ENCODE measurements around the gene GAS7. TPM values are rescaled to one million over a fixed set of nuclear protein-coding genes. Genes with fewer than 3 reads are reported as not detected.
A peak's percentile ranks its signal among the peaks of the same experiment; 100 is the strongest.

GAS7 gene
- total RNA-seq, 1 donor from 2014 or later: 8.5 TPM

GRCh38 chr17:9895923-9896322 is 302.5 kb downstream of the GAS7 start:
- DNase-seq (ENCODE audit: low read depth): no peak
- Mint-ChIP-seq H3K4me1 (ENCODE audit: low read depth, unreplicated experiment) (peaks cover 10% of the 10 kb centered on the region), H3K27ac (ENCODE audit: unreplicated experiment) (no peak overlapping the region), H3K27me3 (ENCODE audit: low read depth, unreplicated experiment) (peaks cover 24% of the 10 kb centered on the region), H3K4me3 (ENCODE audit: unreplicated experiment) (no peak overlapping the region), H3K9me3 (ENCODE audit: unreplicated experiment) (peaks cover 3% of the 10 kb centered on the region), H3K36me3 (ENCODE audit: low read depth, unreplicated experiment) (no peaks in the 10 kb centered on the region)
- no peak for TF ChIP-seq EZH2 (IDR thresholded peaks at IDR 0.05; ENCODE audit: insufficient read depth, low read length)
- TF ChIP-seq, protein P1, sequence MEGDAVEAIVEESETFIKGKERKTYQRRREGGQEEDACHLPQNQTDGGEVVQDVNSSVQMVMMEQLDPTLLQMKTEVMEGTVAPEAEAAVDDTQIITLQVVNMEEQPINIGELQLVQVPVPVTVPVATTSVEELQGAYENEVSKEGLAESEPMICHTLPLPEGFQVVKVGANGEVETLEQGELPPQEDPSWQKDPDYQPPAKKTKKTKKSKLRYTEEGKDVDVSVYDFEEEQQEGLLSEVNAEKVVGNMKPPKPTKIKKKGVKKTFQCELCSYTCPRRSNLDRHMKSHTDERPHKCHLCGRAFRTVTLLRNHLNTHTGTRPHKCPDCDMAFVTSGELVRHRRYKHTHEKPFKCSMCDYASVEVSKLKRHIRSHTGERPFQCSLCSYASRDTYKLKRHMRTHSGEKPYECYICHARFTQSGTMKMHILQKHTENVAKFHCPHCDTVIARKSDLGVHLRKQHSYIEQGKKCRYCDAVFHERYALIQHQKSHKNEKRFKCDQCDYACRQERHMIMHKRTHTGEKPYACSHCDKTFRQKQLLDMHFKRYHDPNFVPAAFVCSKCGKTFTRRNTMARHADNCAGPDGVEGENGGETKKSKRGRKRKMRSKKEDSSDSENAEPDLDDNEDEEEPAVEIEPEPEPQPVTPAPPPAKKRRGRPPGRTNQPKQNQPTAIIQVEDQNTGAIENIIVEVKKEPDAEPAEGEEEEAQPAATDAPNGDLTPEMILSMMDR (IDR thresholded peaks at IDR 0.05; ENCODE audit: insufficient read depth, low read depth, low read length): no peak
- no peak for FAIRE-seq
- Histone ChIP-seq H3K79me2 (ENCODE audit: insufficient read depth, low read length) (no peaks in the 10 kb centered on the region), H3K4me3 (ENCODE audit: insufficient read depth, low read depth, low read length) (no peak overlapping the region), H2AFZ (ENCODE audit: low read depth, low read length) (no peak overlapping the region), H3K36me3 (ENCODE audit: insufficient read depth, low read length) (no peaks in the 10 kb centered on the region), H3K9me3 (ENCODE audit: insufficient read depth, low read depth, low read length) (no peaks in the 10 kb centered on the region), H3K27ac (ENCODE audit: low read depth, low read length) (no peak overlapping the region), H3K4me2 (ENCODE audit: low read length) (no peak overlapping the region), H3K9ac (ENCODE audit: low read length) (no peak overlapping the region), H4K20me1 (ENCODE audit: insufficient read depth, low read length) (no peaks in the 10 kb centered on the region), H3K27me3 (ENCODE audit: insufficient read depth, low read length) (no peaks in the 10 kb centered on the region), H3K4me1 (ENCODE audit: insufficient read depth, low read length) (peaks cover 10% of the 10 kb centered on the region)

DNA sequence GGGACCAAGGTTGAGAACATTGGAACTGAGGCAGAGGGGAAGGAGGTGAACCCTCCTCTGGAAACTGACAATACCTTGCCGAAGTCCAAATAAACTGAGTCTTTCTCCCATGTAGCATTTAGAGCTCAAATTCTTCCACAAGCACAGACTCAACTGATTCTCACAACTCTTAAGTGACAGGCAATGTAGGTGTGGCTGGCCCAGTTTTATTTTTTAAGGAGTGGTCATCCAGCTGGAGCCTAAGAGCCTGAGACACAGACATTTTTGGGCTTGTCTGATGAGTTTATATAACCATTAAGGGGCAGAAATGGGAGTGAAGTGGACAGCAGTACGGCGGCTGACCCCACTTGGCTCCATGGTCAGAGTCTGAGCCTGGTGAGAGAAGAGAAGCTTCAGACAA is 304.2 kb downstream of the GAS7 start:
- H3K4me2 ChIP-seq (ENCODE audit: low read length): no peak overlapping the region
- no peak overlapping the region for H3K4me3 Mint-ChIP-seq (ENCODE audit: unreplicated experiment)
- no peaks in the 10 kb centered on the region for H3K27me3 ChIP-seq (ENCODE audit: insufficient read depth, low read length)
- H3K4me1 ChIP-seq (ENCODE audit: insufficient read depth, low read length): no peaks in the 10 kb centered on the region
- no peak for TF ChIP-seq EZH2 (IDR thresholded peaks at IDR 0.05; ENCODE audit: insufficient read depth, low read length)
- TF ChIP-seq, protein P1 (IDR thresholded peaks at IDR 0.05; ENCODE audit: insufficient read depth, low read depth, low read length): no peak
- no peaks in the 10 kb centered on the region for H3K36me3 Mint-ChIP-seq (ENCODE audit: low read depth, unreplicated experiment)
- no peaks in the 10 kb centered on the region for H3K4me1 Mint-ChIP-seq (ENCODE audit: low read depth, unreplicated experiment)
- no peak overlapping the region for H3K27ac Mint-ChIP-seq (ENCODE audit: unreplicated experiment)
- H2AFZ ChIP-seq (ENCODE audit: low read depth, low read length): no peak overlapping the region
- H3K9me3 Mint-ChIP-seq (ENCODE audit: unreplicated experiment): peaks cover 3% of the 10 kb centered on the region
- no peaks in the 10 kb centered on the region for H3K79me2 ChIP-seq (ENCODE audit: insufficient read depth, low read length)
- DNase-seq (ENCODE audit: low read depth) (no peak), FAIRE-seq (no peak)
- H3K4me3 ChIP-seq (ENCODE audit: insufficient read depth, low read depth, low read length): no peak overlapping the region
- H3K9me3 ChIP-seq (ENCODE audit: insufficient read depth, low read depth, low read length): no peaks in the 10 kb centered on the region
- H3K36me3 ChIP-seq (ENCODE audit: insufficient read depth, low read length): no peaks in the 10 kb centered on the region
- no peak overlapping the region for H3K9ac ChIP-seq (ENCODE audit: low read length)
- H3K27me3 Mint-ChIP-seq (ENCODE audit: low read depth, unreplicated experiment): peaks cover 27% of the 10 kb centered on the region
- no peaks in the 10 kb centered on the region for H4K20me1 ChIP-seq (ENCODE audit: insufficient read depth, low read length)
- no peak overlapping the region for H3K27ac ChIP-seq (ENCODE audit: low read depth, low read length)

DNA sequence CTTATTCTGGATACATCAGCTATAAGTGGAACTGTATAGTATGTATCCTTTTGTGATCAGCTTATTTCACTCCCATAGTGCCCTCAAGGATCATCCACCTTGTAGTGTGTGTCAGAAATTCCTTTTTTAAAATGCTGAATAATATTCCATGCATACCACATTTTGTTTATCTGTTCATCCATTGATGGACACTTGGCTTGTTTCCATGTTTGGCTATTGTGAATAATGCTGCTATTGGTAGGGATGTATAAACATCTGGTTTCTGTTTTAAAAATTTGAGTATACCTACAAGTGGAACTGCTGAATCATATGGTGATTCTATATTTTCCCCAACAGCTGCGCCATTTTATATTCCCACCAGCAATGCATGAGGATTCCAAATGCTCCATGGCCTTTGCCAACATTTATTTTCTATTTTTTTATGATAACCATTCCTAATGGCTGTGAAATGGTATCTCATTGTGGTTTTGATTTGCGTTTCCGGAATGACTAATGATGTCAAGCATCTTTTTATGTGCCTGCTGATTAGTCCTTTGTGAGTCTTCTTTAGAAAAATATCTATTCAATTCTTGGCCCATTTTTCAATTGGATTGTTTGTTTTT is 304.9 kb downstream of the GAS7 start:
- TF ChIP-seq, protein P1 (IDR thresholded peaks at IDR 0.05; ENCODE audit: insufficient read depth, low read depth, low read length): no peak
- TF ChIP-seq EZH2 (IDR thresholded peaks at IDR 0.05; ENCODE audit: insufficient read depth, low read length): no peak
- FAIRE-seq (no peak), DNase-seq (ENCODE audit: low read depth) (peak; percentile 66)
- Histone ChIP-seq H3K4me3 (ENCODE audit: insufficient read depth, low read depth, low read length) (no peak overlapping the region), H3K9me3 (ENCODE audit: insufficient read depth, low read depth, low read length) (no peaks in the 10 kb centered on the region), H3K4me1 (ENCODE audit: insufficient read depth, low read length) (no peaks in the 10 kb centered on the region), H2AFZ (ENCODE audit: low read depth, low read length) (no peak overlapping the region), H3K4me2 (ENCODE audit: low read length) (no peak overlapping the region), H3K79me2 (ENCODE audit: insufficient read depth, low read length) (no peaks in the 10 kb centered on the region), H3K36me3 (ENCODE audit: insufficient read depth, low read length) (no peaks in the 10 kb centered on the region), H4K20me1 (ENCODE audit: insufficient read depth, low read length) (no peaks in the 10 kb centered on the region), H3K27me3 (ENCODE audit: insufficient read depth, low read length) (peaks cover 2% of the 10 kb centered on the region), H3K9ac (ENCODE audit: low read length) (no peak overlapping the region), H3K27ac (ENCODE audit: low read depth, low read length) (no peak overlapping the region)
- Mint-ChIP-seq H3K4me3 (ENCODE audit: unreplicated experiment) (no peak overlapping the region), H3K27me3 (ENCODE audit: low read depth, unreplicated experiment) (peaks cover 34% of the 10 kb centered on the region), H3K36me3 (ENCODE audit: low read depth, unreplicated experiment) (no peaks in the 10 kb centered on the region), H3K4me1 (ENCODE audit: low read depth, unreplicated experiment) (no peaks in the 10 kb centered on the region), H3K27ac (ENCODE audit: unreplicated experiment) (no peak overlapping the region), H3K9me3 (ENCODE audit: unreplicated experiment) (peaks cover 3% of the 10 kb centered on the region)
